Measurements from ENCODE around the gene SPOCK1.

SPOCK1 gene

GRCh38 chr5:137054792-137055191, 444.3 kb downstream of the SPOCK1 start:
- Histone ChIP-seq H3K36me3 (ENCODE audit: control insufficient read depth in 1 of 2, insufficient read depth in 2 of 2, low read length in 2 of 2) (no peaks in the 10 kb centered on the region), H3K4me3 (ENCODE audit: low read depth in 1 of 2, low read length in 2 of 2) (no peak overlapping the region), H3K4me1 (ENCODE audit: control insufficient read depth in 1 of 2, insufficient read depth in 2 of 2, low read length in 2 of 2) (no peaks in the 10 kb centered on the region), H3K9me3 (ENCODE audit: control insufficient read depth in 1 of 2, low read length in 2 of 2) (no peaks in the 10 kb centered on the region), H3K27ac (ENCODE audit: low read depth, low read length) (no peak overlapping the region), H3K9ac (ENCODE audit: low read depth in 1 of 2, low read length in 2 of 2) (no peak overlapping the region), H3K27me3 (ENCODE audit: control insufficient read depth in 1 of 2, insufficient read depth in 2 of 2, low read length in 2 of 2) (no peaks in the 10 kb centered on the region)

- no peak overlapping the region for H3K4me3 ChIP-seq (ENCODE audit: low read depth in 1 of 2, low read length in 2 of 2)
- no peaks in the 10 kb centered on the region for H3K36me3 ChIP-seq (ENCODE audit: control insufficient read depth in 1 of 2, insufficient read depth in 2 of 2, low read length in 2 of 2)
These were observed 444.8 kb downstream of the SPOCK1 start for GRCh38 chr5:137054335-137054734.

GRCh38 chr5:137051161-137051560, 448.0 kb downstream of the SPOCK1 start:
- no peaks in the 10 kb centered on the region for H3K9me3 ChIP-seq (ENCODE audit: control insufficient read depth in 1 of 2, low read length in 2 of 2)

More at GRCh38 chr5:137054335-137054734, 444.8 kb downstream of the SPOCK1 start:
- H3K4me1 ChIP-seq (ENCODE audit: control insufficient read depth in 1 of 2, insufficient read depth in 2 of 2, low read length in 2 of 2), result no peaks in the 10 kb centered on the region
- H3K27me3 ChIP-seq (ENCODE audit: control insufficient read depth in 1 of 2, insufficient read depth in 2 of 2, low read length in 2 of 2), result no peaks in the 10 kb centered on the region
- no peak overlapping the region for H3K9ac ChIP-seq (ENCODE audit: low read depth in 1 of 2, low read length in 2 of 2)
- H3K27ac ChIP-seq (ENCODE audit: low read depth, low read length), result no peak overlapping the region
- no peaks in the 10 kb centered on the region for H3K9me3 ChIP-seq (ENCODE audit: control insufficient read depth in 1 of 2, low read length in 2 of 2)

GRCh38 chr5:137040641-137041340, 458.3 kb downstream of the SPOCK1 start:
- Histone ChIP-seq H3K9ac (ENCODE audit: low read depth in 1 of 2, low read length in 2 of 2) (no peak overlapping the region), H3K9me3 (ENCODE audit: control insufficient read depth in 1 of 2, low read length in 2 of 2) (no peaks in the 10 kb centered on the region), H3K27ac (ENCODE audit: low read depth, low read length) (no peak overlapping the region), H3K4me1 (ENCODE audit: control insufficient read depth in 1 of 2, insufficient read depth in 2 of 2, low read length in 2 of 2) (no peaks in the 10 kb centered on the region), H3K27me3 (ENCODE audit: control insufficient read depth in 1 of 2, insufficient read depth in 2 of 2, low read length in 2 of 2) (no peaks in the 10 kb centered on the region), H3K36me3 (ENCODE audit: control insufficient read depth in 1 of 2, insufficient read depth in 2 of 2, low read length in 2 of 2) (no peaks in the 10 kb centered on the region), H3K4me3 (ENCODE audit: low read depth in 1 of 2, low read length in 2 of 2) (no peak overlapping the region)

More at GRCh38 chr5:137051161-137051560, 448.0 kb downstream of the SPOCK1 start:
- Histone ChIP-seq H3K27ac (ENCODE audit: low read depth, low read length) (no peak overlapping the region), H3K27me3 (ENCODE audit: control insufficient read depth in 1 of 2, insufficient read depth in 2 of 2, low read length in 2 of 2) (no peaks in the 10 kb centered on the region), H3K9ac (ENCODE audit: low read depth in 1 of 2, low read length in 2 of 2) (no peak overlapping the region), H3K4me3 (ENCODE audit: low read depth in 1 of 2, low read length in 2 of 2) (no peak overlapping the region), H3K36me3 (ENCODE audit: control insufficient read depth in 1 of 2, insufficient read depth in 2 of 2, low read length in 2 of 2) (no peaks in the 10 kb centered on the region), H3K4me1 (ENCODE audit: control insufficient read depth in 1 of 2, insufficient read depth in 2 of 2, low read length in 2 of 2) (no peaks in the 10 kb centered on the region)

GRCh38 chr5:137040024-137040423, 459.1 kb downstream of the SPOCK1 start:
- Histone ChIP-seq H3K27ac (ENCODE audit: low read depth, low read length) (no peak overlapping the region), H3K4me3 (ENCODE audit: low read depth in 1 of 2, low read length in 2 of 2) (no peak overlapping the region), H3K27me3 (ENCODE audit: control insufficient read depth in 1 of 2, insufficient read depth in 2 of 2, low read length in 2 of 2) (no peaks in the 10 kb centered on the region), H3K4me1 (ENCODE audit: control insufficient read depth in 1 of 2, insufficient read depth in 2 of 2, low read length in 2 of 2) (no peaks in the 10 kb centered on the region), H3K9me3 (ENCODE audit: control insufficient read depth in 1 of 2, low read length in 2 of 2) (no peaks in the 10 kb centered on the region), H3K9ac (ENCODE audit: low read depth in 1 of 2, low read length in 2 of 2) (no peak overlapping the region), H3K36me3 (ENCODE audit: control insufficient read depth in 1 of 2, insufficient read depth in 2 of 2, low read length in 2 of 2) (no peaks in the 10 kb centered on the region)

GRCh38 chr5:137037848-137038247, 461.3 kb downstream of the SPOCK1 start:
- no peak overlapping the region for H3K4me3 ChIP-seq (ENCODE audit: low read depth in 1 of 2, low read length in 2 of 2)
- H3K27me3 ChIP-seq (ENCODE audit: control insufficient read depth in 1 of 2, insufficient read depth in 2 of 2, low read length in 2 of 2), result no peaks in the 10 kb centered on the region
- no peaks in the 10 kb centered on the region for H3K36me3 ChIP-seq (ENCODE audit: control insufficient read depth in 1 of 2, insufficient read depth in 2 of 2, low read length in 2 of 2)
- H3K27ac ChIP-seq (ENCODE audit: low read depth, low read length), result no peak overlapping the region
- H3K4me1 ChIP-seq (ENCODE audit: control insufficient read depth in 1 of 2, insufficient read depth in 2 of 2, low read length in 2 of 2), result no peaks in the 10 kb centered on the region
- H3K9ac ChIP-seq (ENCODE audit: low read depth in 1 of 2, low read length in 2 of 2), result no peak overlapping the region
- no peaks in the 10 kb centered on the region for H3K9me3 ChIP-seq (ENCODE audit: control insufficient read depth in 1 of 2, low read length in 2 of 2)

- Histone ChIP-seq H3K9me3 (ENCODE audit: control insufficient read depth in 1 of 2, low read length in 2 of 2) (no peaks in the 10 kb centered on the region), H3K36me3 (ENCODE audit: control insufficient read depth in 1 of 2, insufficient read depth in 2 of 2, low read length in 2 of 2) (no peaks in the 10 kb centered on the region), H3K9ac (ENCODE audit: low read depth in 1 of 2, low read length in 2 of 2) (no peak overlapping the region), H3K27ac (ENCODE audit: low read depth, low read length) (no peak overlapping the region), H3K27me3 (ENCODE audit: control insufficient read depth in 1 of 2, insufficient read depth in 2 of 2, low read length in 2 of 2) (no peaks in the 10 kb centered on the region), H3K4me3 (ENCODE audit: low read depth in 1 of 2, low read length in 2 of 2) (no peak overlapping the region), H3K4me1 (ENCODE audit: control insufficient read depth in 1 of 2, insufficient read depth in 2 of 2, low read length in 2 of 2) (no peaks in the 10 kb centered on the region)
These were observed 462.5 kb downstream of the SPOCK1 start for GRCh38 chr5:137036640-137037039.

- Histone ChIP-seq H3K36me3 (ENCODE audit: control insufficient read depth in 1 of 2, insufficient read depth in 2 of 2, low read length in 2 of 2) (no peaks in the 10 kb centered on the region), H3K9me3 (ENCODE audit: control insufficient read depth in 1 of 2, low read length in 2 of 2) (no peaks in the 10 kb centered on the region), H3K9ac (ENCODE audit: low read depth in 1 of 2, low read length in 2 of 2) (no peak overlapping the region), H3K27ac (ENCODE audit: low read depth, low read length) (no peak overlapping the region), H3K4me1 (ENCODE audit: control insufficient read depth in 1 of 2, insufficient read depth in 2 of 2, low read length in 2 of 2) (no peaks in the 10 kb centered on the region), H3K4me3 (ENCODE audit: low read depth in 1 of 2, low read length in 2 of 2) (no peak overlapping the region), H3K27me3 (ENCODE audit: control insufficient read depth in 1 of 2, insufficient read depth in 2 of 2, low read length in 2 of 2) (no peaks in the 10 kb centered on the region)
These were observed 463.6 kb downstream of the SPOCK1 start for GRCh38 chr5:137035480-137035878.

GRCh38 chr5:137034764-137035479, 464.2 kb downstream of the SPOCK1 start:
- H3K9me3 ChIP-seq (ENCODE audit: control insufficient read depth in 1 of 2, low read length in 2 of 2), result no peaks in the 10 kb centered on the region
- no peak overlapping the region for H3K27ac ChIP-seq (ENCODE audit: low read depth, low read length)
- no peaks in the 10 kb centered on the region for H3K27me3 ChIP-seq (ENCODE audit: control insufficient read depth in 1 of 2, insufficient read depth in 2 of 2, low read length in 2 of 2)

GRCh38 chr5:137034213-137034612, 464.9 kb downstream of the SPOCK1 start:
- Histone ChIP-seq H3K9me3 (ENCODE audit: control insufficient read depth in 1 of 2, low read length in 2 of 2) (no peaks in the 10 kb centered on the region), H3K4me3 (ENCODE audit: low read depth in 1 of 2, low read length in 2 of 2) (no peak overlapping the region), H3K9ac (ENCODE audit: low read depth in 1 of 2, low read length in 2 of 2) (no peak overlapping the region), H3K27ac (ENCODE audit: low read depth, low read length) (no peak overlapping the region), H3K27me3 (ENCODE audit: control insufficient read depth in 1 of 2, insufficient read depth in 2 of 2, low read length in 2 of 2) (no peaks in the 10 kb centered on the region), H3K4me1 (ENCODE audit: control insufficient read depth in 1 of 2, insufficient read depth in 2 of 2, low read length in 2 of 2) (no peaks in the 10 kb centered on the region), H3K36me3 (ENCODE audit: control insufficient read depth in 1 of 2, insufficient read depth in 2 of 2, low read length in 2 of 2) (no peaks in the 10 kb centered on the region)

More at GRCh38 chr5:137034764-137035479, 464.2 kb downstream of the SPOCK1 start:
- Histone ChIP-seq H3K9ac (ENCODE audit: low read depth in 1 of 2, low read length in 2 of 2) (no peak overlapping the region), H3K36me3 (ENCODE audit: control insufficient read depth in 1 of 2, insufficient read depth in 2 of 2, low read length in 2 of 2) (no peaks in the 10 kb centered on the region), H3K4me3 (ENCODE audit: low read depth in 1 of 2, low read length in 2 of 2) (no peak overlapping the region), H3K4me1 (ENCODE audit: control insufficient read depth in 1 of 2, insufficient read depth in 2 of 2, low read length in 2 of 2) (no peaks in the 10 kb centered on the region)

All from duodenal mucosa (tissue), 2 donors.